ENCODE results near the gene LCNL1. TPM values are rescaled to one million over a fixed set of nuclear protein-coding genes. Genes with fewer than 3 reads are reported as not detected.
A peak's percentile ranks its signal among the peaks of the same experiment; 100 is the strongest.

The LCNL1 gene
- total RNA-seq, 1 donor from 2014 or later = not detected

DNA sequence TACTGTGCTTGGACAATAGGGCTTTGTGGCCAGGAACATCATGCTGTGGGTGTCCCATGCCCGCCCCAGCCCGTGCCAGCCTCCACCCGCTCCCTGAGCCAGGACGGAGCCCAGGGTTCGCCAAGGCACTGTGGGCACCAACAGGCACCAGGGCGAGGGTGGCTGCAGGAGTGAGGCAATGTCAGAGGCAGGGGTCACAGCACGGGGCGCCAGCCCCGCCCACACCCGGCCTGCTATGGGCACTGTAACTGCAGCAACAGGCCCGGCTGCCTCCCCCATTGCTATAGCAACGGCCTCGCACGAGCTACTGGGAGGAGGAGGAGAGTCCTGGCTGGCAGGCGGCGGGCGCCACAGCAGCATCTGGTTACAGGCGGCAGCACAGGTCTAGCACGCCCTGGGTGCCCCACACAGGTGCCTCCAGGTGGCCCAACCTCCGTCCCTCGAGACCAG lies 42.7 kb downstream of the LCNL1 start:
- Mint-ChIP-seq H3K27ac (no peak overlapping the region), H3K27me3 (peaks cover 3% of the 10 kb centered on the region), H3K4me3 (ENCODE audit: low read depth) (no peak overlapping the region), H3K4me1 (ENCODE audit: low read depth) (peaks cover 2% of the 10 kb centered on the region), H3K9me3 (ENCODE audit: low read depth) (no peaks in the 10 kb centered on the region), H3K36me3 (ENCODE audit: insufficient read depth) (no peaks in the 10 kb centered on the region)
- TF ChIP-seq, protein P1, sequence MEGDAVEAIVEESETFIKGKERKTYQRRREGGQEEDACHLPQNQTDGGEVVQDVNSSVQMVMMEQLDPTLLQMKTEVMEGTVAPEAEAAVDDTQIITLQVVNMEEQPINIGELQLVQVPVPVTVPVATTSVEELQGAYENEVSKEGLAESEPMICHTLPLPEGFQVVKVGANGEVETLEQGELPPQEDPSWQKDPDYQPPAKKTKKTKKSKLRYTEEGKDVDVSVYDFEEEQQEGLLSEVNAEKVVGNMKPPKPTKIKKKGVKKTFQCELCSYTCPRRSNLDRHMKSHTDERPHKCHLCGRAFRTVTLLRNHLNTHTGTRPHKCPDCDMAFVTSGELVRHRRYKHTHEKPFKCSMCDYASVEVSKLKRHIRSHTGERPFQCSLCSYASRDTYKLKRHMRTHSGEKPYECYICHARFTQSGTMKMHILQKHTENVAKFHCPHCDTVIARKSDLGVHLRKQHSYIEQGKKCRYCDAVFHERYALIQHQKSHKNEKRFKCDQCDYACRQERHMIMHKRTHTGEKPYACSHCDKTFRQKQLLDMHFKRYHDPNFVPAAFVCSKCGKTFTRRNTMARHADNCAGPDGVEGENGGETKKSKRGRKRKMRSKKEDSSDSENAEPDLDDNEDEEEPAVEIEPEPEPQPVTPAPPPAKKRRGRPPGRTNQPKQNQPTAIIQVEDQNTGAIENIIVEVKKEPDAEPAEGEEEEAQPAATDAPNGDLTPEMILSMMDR (IDR thresholded peaks at IDR 0.05; ENCODE audit: unreplicated experiment) = no peak
- no peak for DNase-seq (ENCODE audit: low spot score, unreplicated experiment)

DNA sequence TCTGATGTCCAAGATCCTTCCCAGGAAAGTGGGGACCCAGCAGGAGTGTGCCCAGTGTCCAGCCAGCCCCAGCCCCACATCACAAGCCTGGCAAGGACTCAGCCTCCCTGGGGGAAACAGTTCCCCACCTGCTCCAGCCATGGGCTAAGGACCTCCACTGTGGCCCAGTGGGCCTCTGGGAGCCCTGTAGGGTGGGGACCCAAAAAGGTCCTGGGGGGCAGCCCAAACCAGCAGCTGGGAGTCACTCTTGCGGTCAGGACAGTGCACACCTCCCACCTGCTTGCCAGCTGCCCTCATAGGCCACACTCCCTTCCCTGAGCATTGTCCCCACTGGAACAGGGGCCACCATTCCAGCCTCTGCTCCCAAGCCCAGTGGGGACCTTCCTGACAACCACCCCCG lies 43.6 kb downstream of the LCNL1 start:
- TF ChIP-seq, protein P1 (IDR thresholded peaks at IDR 0.05; ENCODE audit: unreplicated experiment) = no peak
- no peaks in the 10 kb centered on the region for H3K9me3 Mint-ChIP-seq (ENCODE audit: low read depth)
- peaks cover 3% of the 10 kb centered on the region for H3K27me3 Mint-ChIP-seq
- no peaks in the 10 kb centered on the region for H3K36me3 Mint-ChIP-seq (ENCODE audit: insufficient read depth)
- peaks cover 2% of the 10 kb centered on the region for H3K4me1 Mint-ChIP-seq (ENCODE audit: low read depth)
- DNase-seq (ENCODE audit: low spot score, unreplicated experiment) = no peak
- H3K27ac Mint-ChIP-seq = no peak overlapping the region
- H3K4me3 Mint-ChIP-seq (ENCODE audit: low read depth) = no peak overlapping the region

DNA sequence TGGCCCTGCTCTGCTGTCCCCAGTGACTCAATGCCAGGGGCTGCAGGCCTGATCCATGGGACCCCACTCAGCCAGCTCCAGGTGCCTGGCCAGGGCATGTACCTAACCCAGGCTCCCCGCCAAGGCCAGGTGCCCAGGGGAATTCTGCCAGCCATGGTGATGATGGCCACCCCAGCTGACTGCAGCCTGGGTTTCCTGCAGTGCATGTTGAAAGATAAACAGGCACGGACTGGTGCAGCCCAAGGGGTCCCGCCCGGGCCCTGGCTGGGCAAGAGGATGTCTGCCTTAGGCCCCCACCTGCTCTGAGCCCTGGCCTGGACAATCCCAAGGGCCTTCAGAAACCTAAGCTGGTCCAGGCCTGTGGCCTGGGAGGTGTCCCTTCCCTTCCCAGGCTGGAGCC lies 44.0 kb downstream of the LCNL1 start:
- Mint-ChIP-seq H3K4me1 (ENCODE audit: low read depth) (peaks cover 2% of the 10 kb centered on the region), H3K4me3 (ENCODE audit: low read depth) (peak overlapping the region; percentile 75), H3K27ac (no peak overlapping the region), H3K9me3 (ENCODE audit: low read depth) (no peaks in the 10 kb centered on the region), H3K27me3 (peaks cover 3% of the 10 kb centered on the region), H3K36me3 (ENCODE audit: insufficient read depth) (no peaks in the 10 kb centered on the region)
- TF ChIP-seq, protein P1 (IDR thresholded peaks at IDR 0.05; ENCODE audit: unreplicated experiment) = no peak
- DNase-seq (ENCODE audit: low spot score, unreplicated experiment) = no peak

DNA sequence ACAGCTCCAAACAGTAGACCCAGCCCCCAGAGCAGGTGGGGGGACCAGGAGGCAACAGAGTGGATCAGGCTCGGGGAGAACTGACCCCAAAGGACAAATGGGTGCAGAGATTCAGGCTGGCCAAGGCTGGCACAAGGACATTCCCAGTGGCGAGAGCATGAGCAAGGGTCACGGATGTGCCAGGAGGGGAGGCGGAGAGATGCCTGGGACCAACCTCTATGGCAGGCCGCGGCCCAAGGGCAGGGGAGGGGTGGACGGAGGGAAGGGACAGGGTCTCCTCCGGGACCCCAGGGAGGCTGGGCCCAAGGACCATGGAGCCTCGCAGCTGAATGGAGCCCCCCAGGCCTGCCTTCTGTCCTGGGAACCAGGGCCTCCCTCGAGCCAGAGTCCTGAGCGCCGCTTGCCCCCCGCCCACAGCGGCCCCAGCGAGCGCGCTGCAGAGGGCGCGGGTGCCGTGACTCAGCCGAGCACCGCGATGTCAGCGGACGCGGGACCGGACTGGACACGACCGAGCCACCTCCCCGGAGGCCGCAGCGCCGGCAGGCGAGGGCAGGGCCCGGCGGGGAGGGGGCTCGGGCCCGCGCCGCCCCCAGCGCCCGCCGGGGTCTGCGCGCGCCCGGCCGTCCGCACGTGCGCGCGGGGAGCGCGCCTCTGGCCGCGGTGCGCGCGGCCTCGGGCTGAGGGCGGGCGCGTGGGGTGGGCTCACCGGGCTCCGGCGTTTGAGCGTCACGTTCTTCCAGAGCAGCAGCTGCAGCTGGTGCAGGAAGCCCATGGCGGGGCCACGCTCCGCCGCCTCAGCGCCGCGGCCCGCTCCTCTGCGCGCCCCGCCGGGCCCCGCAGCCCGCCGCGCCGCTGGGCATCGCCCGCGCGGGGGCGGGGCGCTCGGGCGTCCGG lies 44.8 kb downstream of the LCNL1 start, which contains the start of gene ABCA2:
Gene ABCA2 (minus strand): TSS at position 869 of the 894 bp plus-strand sequence. CDS start 97 bp downstream, at position 772.
- H3K4me3 Mint-ChIP-seq (ENCODE audit: low read depth) = peak within 1 kb of the TSS; percentile 75
- DNase-seq (ENCODE audit: low spot score, unreplicated experiment) = no peak

More for the DNA sequence above, 44.8 kb downstream of the LCNL1 start, which contains the start of gene ABCA2:
- no peaks in the 10 kb centered on the region for H3K36me3 Mint-ChIP-seq (ENCODE audit: insufficient read depth)
- H3K9me3 Mint-ChIP-seq (ENCODE audit: low read depth) = no peaks in the 10 kb centered on the region
- TF ChIP-seq, protein P1 (IDR thresholded peaks at IDR 0.05; ENCODE audit: unreplicated experiment) = no peak
- H3K27ac Mint-ChIP-seq = peak within 1 kb of the TSS; percentile 33
- peaks cover 3% of the 10 kb centered on the region for H3K27me3 Mint-ChIP-seq
- peaks cover 2% of the 10 kb centered on the region for H3K4me1 Mint-ChIP-seq (ENCODE audit: low read depth)

Measured in progenitor cell of endocrine pancreas (in vitro differentiated cells).